Measurements from ENCODE around the gene MMP28.

Gene MMP28

GRCh38 chr17:35797370-35797769 lies 1.9 kb upstream of the MMP28 start:
- no peak for FAIRE-seq

GRCh38 chr17:35796942-35797341 lies 1.5 kb upstream of the MMP28 start:
- no peak for FAIRE-seq

- no peak for FAIRE-seq
Observed at GRCh38 chr17:35795871-35796265, 427 bp upstream of the MMP28 start.

GRCh38 chr17:35793257-35793656 lies 2.2 kb downstream of the MMP28 start:
- no peak for FAIRE-seq

- FAIRE-seq, result no peak
Observed at GRCh38 chr17:35791681-35792350, 3.6 kb downstream of the MMP28 start.

GRCh38 chr17:35790841-35791240 lies 4.6 kb downstream of the MMP28 start:
- FAIRE-seq, result no peak

GRCh38 chr17:35788477-35789368 lies 6.7 kb downstream of the MMP28 start:
- FAIRE-seq, result no peak

GRCh38 chr17:35786941-35787432 lies 8.5 kb downstream of the MMP28 start:
- no peak for FAIRE-seq

- FAIRE-seq, result no peak
Observed at GRCh38 chr17:35784895-35785294, 10.5 kb downstream of the MMP28 start.

- no peak for FAIRE-seq
Observed at GRCh38 chr17:35780950-35781349, 14.5 kb downstream of the MMP28 start.

- FAIRE-seq, result no peak
Observed at GRCh38 chr17:35778641-35779196, 16.7 kb downstream of the MMP28 start.

- FAIRE-seq, result no peak
Observed at GRCh38 chr17:35775583-35775982, 19.9 kb downstream of the MMP28 start.

- FAIRE-seq, result no peak
Observed at GRCh38 chr17:35775039-35775438, 20.4 kb downstream of the MMP28 start.

GRCh38 chr17:35774499-35774898 lies 20.9 kb downstream of the MMP28 start:
- FAIRE-seq, result no peak

GRCh38 chr17:35773679-35774425 lies 21.6 kb downstream of the MMP28 start:
- FAIRE-seq, result no peak

GRCh38 chr17:35773129-35773528 lies 22.3 kb downstream of the MMP28 start:
- FAIRE-seq, result no peak

- no peak for FAIRE-seq
Observed at GRCh38 chr17:35769895-35770486, 25.4 kb downstream of the MMP28 start.

- FAIRE-seq, result no peak
Observed at GRCh38 chr17:35768797-35769196, 26.6 kb downstream of the MMP28 start.

GRCh38 chr17:35766903-35767510 lies 28.4 kb downstream of the MMP28 start:
- FAIRE-seq, result no peak

GRCh38 chr17:35766489-35766877 lies 29.0 kb downstream of the MMP28 start:
- FAIRE-seq, result no peak

GRCh38 chr17:35765756-35766488 lies 29.5 kb downstream of the MMP28 start:
- FAIRE-seq, result no peak
